H1 (cell line): ENCODE results near the gene C14orf93. TPM values are rescaled to one million over a fixed set of nuclear protein-coding genes. Genes with fewer than 3 reads are reported as not detected.

Source experiments
- CTCF ChIA-PET: fragments of 300-600 bp; sonication (Branson Sonifier 250); formaldehyde crosslinking; loops from one replicate; lab custom pipeline; 2021; ENCODE audit not compliant: partially characterized antibody; lab: Charles Lee
- POLR2A ChIA-PET: fragments of 300-600 bp; sonication (Branson Sonifier 250); formaldehyde crosslinking; loops from one replicate; lab custom pipeline; 2021; ENCODE audit warnings: inconsistent platforms; ENCODE audit not compliant: partially characterized antibody; lab: Charles Lee
- DNase-seq, 2 experiments: peaks; one replicate each; pipeline versions ENCODE4 v3.0.0 to v3.0.0-alpha.2; 2010 to 2022; ENCODE audit warnings: low spot score in 2 of 2, low read depth in 1 of 2, mixed read lengths in 1 of 2
- FAIRE-seq: peaks from 2 replicates; lab custom pipeline; 2011; peaks lifted over from hg19 to GRCh38; lab: Jason Lieb, UNC
- H2AFZ ChIP-seq: 2 replicates; pipeline ENCODE4 v1.8.1; 2012; ENCODE audit warnings: low read length, inconsistent platforms
- H2AK5ac ChIP-seq: 2 replicates; pipeline ENCODE4 v1.6.1; 2013; ENCODE audit warnings: low read depth, low read length
- H2BK120ac ChIP-seq: replicated peaks from 2 replicates; pipeline ENCODE3; 2013; ENCODE audit warnings: low read depth, low read length, inconsistent platforms
- H2BK12ac ChIP-seq: 2 replicates; pipeline ENCODE4 v1.6.1; 2013; ENCODE audit warnings: low read depth, low read length
- H2BK15ac ChIP-seq: 2 replicates; pipeline ENCODE4 v1.6.1; 2013; ENCODE audit warnings: low read length
- H2BK20ac ChIP-seq: 2 replicates; pipeline ENCODE4 v1.6.1; 2013; ENCODE audit warnings: low read length
- H2BK5ac ChIP-seq: 2 replicates; pipeline ENCODE4 v1.6.1; 2013; ENCODE audit warnings: low read depth, low read length
- H3K14ac ChIP-seq: 2 replicates; pipeline ENCODE4 v1.6.1; 2013; ENCODE audit warnings: inconsistent platforms; ENCODE audit not compliant: insufficient read length
- H3K18ac ChIP-seq: 2 replicates; pipeline ENCODE4 v1.6.1; 2013; ENCODE audit warnings: low read length; ENCODE audit errors: extremely low read depth
- H3K23ac ChIP-seq: 2 replicates; pipeline ENCODE4 v1.6.1; 2013; ENCODE audit warnings: inconsistent platforms; ENCODE audit not compliant: insufficient read length
- H3K23me2 ChIP-seq: 2 replicates; pipeline ENCODE4 v1.6.1; 2013; ENCODE audit warnings: low read depth, low read length
- H3K27ac ChIP-seq: 2 replicates; pipeline ENCODE4 v1.6.1; 2011; ENCODE audit warnings: low read depth, low read length, inconsistent platforms
- H3K27me3 ChIP-seq, 4 experiments: replicated peaks in 1 of 4; 1 replicate in 1 of 4; 2 replicates in 3 of 4; pipeline versions ENCODE4 v1.6.1 to v1.8.1; 2011 to 2013; ENCODE audit warnings: low read length in 3 of 4, mild to moderate bottlenecking in 3 of 4, inconsistent platforms in 2 of 4, mixed read lengths in 2 of 4, moderate library complexity in 1 of 4; ENCODE audit not compliant: control insufficient read depth in 3 of 4, insufficient read depth in 3 of 4; ENCODE audit errors: extremely low read depth in 1 of 4
- H3K36me3 ChIP-seq, 4 experiments: 2 replicates each; pipeline versions ENCODE4 v1.6.1 to v1.8.1; 2011 to 2013; ENCODE audit warnings: mild to moderate bottlenecking in 4 of 4, low read length in 3 of 4, moderate library complexity in 2 of 4, control low read depth in 1 of 4, inconsistent platforms in 1 of 4; ENCODE audit not compliant: insufficient read depth in 4 of 4, control insufficient read depth in 2 of 4
- H3K4ac ChIP-seq: replicated peaks from 2 replicates; pipeline ENCODE3; 2013; ENCODE audit warnings: low read length, low read depth, mixed read lengths, inconsistent platforms; ENCODE audit not compliant: insufficient read length
- H3K4me1 ChIP-seq, 4 experiments: replicated peaks in 1 of 4; 1 replicate in 1 of 4; 2 replicates in 3 of 4; pipeline versions ENCODE4 v1.6.1 to v1.8.1; 2011 to 2013; ENCODE audit warnings: low read length in 3 of 4, inconsistent platforms in 2 of 4, mixed read lengths in 1 of 4; ENCODE audit not compliant: insufficient read depth in 4 of 4, control insufficient read depth in 3 of 4
- H3K4me2 ChIP-seq, 2 experiments: 2 replicates each; pipeline versions ENCODE4 v1.6.1 to v1.8.1; 2011 to 2013; ENCODE audit warnings: low read depth in 2 of 2, low read length in 2 of 2, control low read depth in 1 of 2, inconsistent platforms in 1 of 2, mild to moderate bottlenecking in 1 of 2; ENCODE audit not compliant: insufficient read depth in 1 of 2
- H3K4me3 ChIP-seq, 4 experiments: fragments of 200-600, 300-600 bp in 1 of 4; sonication (generic), shearing (Covaris generic), sonication (Bioruptor Twin) in 1 of 4; 2 replicates each; pipeline versions ENCODE4 v1.5.1 to v1.8.1; 2011 to 2016; ENCODE audit warnings: low read length in 4 of 4, low read depth in 3 of 4, control low read depth in 2 of 4, inconsistent platforms in 2 of 4, mild to moderate bottlenecking in 2 of 4, mixed read lengths in 1 of 4, moderate library complexity in 1 of 4; ENCODE audit not compliant: insufficient read depth in 2 of 4; ENCODE audit errors: extremely low read depth in 1 of 4
- H3K56ac ChIP-seq: replicated peaks from 2 replicates; pipeline ENCODE3; 2013; ENCODE audit warnings: low read depth, mild to moderate bottlenecking, mixed read lengths, low read length, inconsistent platforms; ENCODE audit not compliant: insufficient read length
- H3K79me1 ChIP-seq: 2 replicates; pipeline ENCODE4 v1.6.1; 2013; ENCODE audit warnings: low read depth, low read length, control low read depth
- H3K79me2 ChIP-seq, 2 experiments: 2 replicates each; pipeline versions ENCODE4 v1.6.1 to v1.8.1; 2012 to 2013; ENCODE audit warnings: low read length in 2 of 2, mild to moderate bottlenecking in 2 of 2, inconsistent platforms in 1 of 2; ENCODE audit not compliant: insufficient read depth in 2 of 2, control insufficient read depth in 1 of 2
- H3K9ac ChIP-seq, 4 experiments: replicated peaks in 1 of 4; 1 replicate in 1 of 4; 2 replicates in 3 of 4; pipeline versions ENCODE4 v1.6.1 to v1.8.1; 2011 to 2013; ENCODE audit warnings: low read depth in 3 of 4, low read length in 3 of 4, control low read depth in 2 of 4, mild to moderate bottlenecking in 2 of 4, moderate library complexity in 2 of 4, inconsistent platforms in 1 of 4; ENCODE audit errors: extremely low read depth in 1 of 4
- H3K9me3 ChIP-seq, 2 experiments: 2 replicates each; pipeline versions ENCODE4 v1.6.1 to v1.8.1; 2012 to 2013; ENCODE audit warnings: mild to moderate bottlenecking in 2 of 2, moderate library complexity in 2 of 2, control low read depth in 1 of 2, inconsistent platforms in 1 of 2, low read depth in 1 of 2, low read length in 1 of 2, mixed read lengths in 1 of 2; ENCODE audit not compliant: insufficient read depth in 2 of 2
- H4K20me1 ChIP-seq, 2 experiments: replicated peaks in 1 of 2; 2 replicates each; pipeline versions ENCODE3 to v1.8.1; 2011 to 2013; ENCODE audit warnings: inconsistent platforms in 2 of 2, low read length in 2 of 2, mild to moderate bottlenecking in 1 of 2; ENCODE audit not compliant: insufficient read depth in 2 of 2, control insufficient read depth in 1 of 2
- H4K5ac ChIP-seq: 2 replicates; pipeline ENCODE4 v1.6.1; 2013; ENCODE audit warnings: low read length, low read depth, mixed read lengths, inconsistent platforms; ENCODE audit not compliant: insufficient read length
- H4K8ac ChIP-seq: 2 replicates; pipeline ENCODE4 v1.8.0; 2013; ENCODE audit warnings: mild to moderate bottlenecking, moderate library complexity, low read length, inconsistent platforms; ENCODE audit not compliant: insufficient read depth; ENCODE audit errors: extremely low read depth
- H4K91ac ChIP-seq: replicated peaks from 2 replicates; pipeline ENCODE3; 2013; ENCODE audit warnings: low read length, mixed read lengths, inconsistent platforms; ENCODE audit not compliant: insufficient read length
- ATF3 ChIP-seq: IDR thresholded peaks from 2 replicates; pipeline ENCODE4 v1.6.1; 2011; ENCODE audit warnings: low read depth, mild to moderate bottlenecking, low read length; ENCODE audit not compliant: insufficient read depth
- POLR2AphosphoS5 ChIP-seq: IDR thresholded peaks from 2 replicates; pipeline ENCODE4 v1.6.1; 2011; ENCODE audit warnings: low read depth, low read length
- RAD21 ChIP-seq, 2 experiments: IDR thresholded peaks in 1 of 2; conservative IDR thresholded peaks in 1 of 2; 2 replicates each; pipeline ENCODE4 v1.6.1; 2011; ENCODE audit warnings: low read depth in 2 of 2, low read length in 2 of 2, improper control_type of control experiment in 1 of 2, inconsistent platforms in 1 of 2, mild to moderate bottlenecking in 1 of 2, moderate library complexity in 1 of 2
- WGBS, 2 experiments: shearing (Covaris generic) in 1 of 2; methylation state at CpG; one replicate each; pipeline versions ENCODE4 v1.1.6 to v1.1.7; 2013 to 2015; ENCODE audit warnings: low lambda C conversion rate in 2 of 2, mixed read lengths in 2 of 2, inconsistent platforms in 1 of 2, low coverage in 1 of 2, missing lambda C conversion rate in 1 of 2; ENCODE audit not compliant: insufficient replicate concordance in 2 of 2, insufficient coverage in 1 of 2, insufficient read length in 1 of 2; ENCODE audit errors: extremely low coverage in 1 of 2, missing lambda C conversion rate in 1 of 2; 5-methylcytosine and 5-hydroxymethylcytosine counted together
- polyA plus RNA-seq, 7 experiments: library from polyadenylated mRNA; depleted of rRNA in 3 of 7; stranded (reverse) in 5 of 7; unstranded in 2 of 7; fragments of >200 nt in 5 of 7; fragments of 200-250 nt in 2 of 7; gene quantifications; 1 replicate in 5 of 7; 2 replicates in 1 of 7; 4 replicates in 1 of 7; pipeline versions ENCODE4 v1.2.1 to v1.2.3, GENCODE V29; 2011 to 2013; ENCODE audit warnings: missing spikeins in 2 of 7, mixed read lengths in 2 of 7
- total RNA-seq: library from RNA; stranded (reverse); fragmentation: NEBNext Ultra II Directional; extraction: Animal tissue kit (Norgen Biotek cat#: 25700); gene quantifications from 2 replicates; pipeline ENCODE4 v1.2.1, GENCODE V29; 2021

Gene C14orf93
- total and polyA plus RNA-seq, 2 of the 8 experiments (the other 6 are each of a cell fraction or from before 2014, with no cell fraction given): 7.8 to 8.2 TPM

GRCh38 chr14:22987291-22987690 is 22.7 kb downstream of the C14orf93 start:
- 0 out of 4 replicates have a peak, but pooled peaks cover 0 to under 1% of the 10 kb centered on the region in 2 experiments for H3K79me2 ChIP-seq
- FAIRE-seq (no peak), DNase-seq (no peak)
- POLR2A ChIA-PET: interaction anchor here (1.3 to 13.2 kb wide), 7 partner anchors 9 to 75 kb away, joined by 3 to 133 read pairs (median 21); no protein-coding TSS in a partner anchor
- no peak overlapping the region for H3K14ac ChIP-seq
- WGBS, 2 experiments: 91% methylated on average over 8 of the region's 8 CpGs; no CpG with 5 or more reads in 1 of the 2 experiments
- no peak overlapping the region for H2BK120ac ChIP-seq
- no peak overlapping the region; the same call in 1 of the 2 replicates for H2BK15ac ChIP-seq
- no peak overlapping the region; a peak in 1 of 7 replicates for H3K9ac ChIP-seq
- H3K36me3 ChIP-seq: peaks cover 0 to 6% (median 0%) of the 10 kb centered on the region in 4 experiments; a peak in 1 of 8 replicates
- CTCF ChIA-PET: interaction anchor here (1.0 to 23.0 kb wide), 19 partner anchors 8 to 90 kb away, joined by 3 to 785 read pairs (median 20); partner anchors contain the start of genes CDH24, HAUS4, PRMT5 and PSMB11
- no peak overlapping the region for H2AK5ac ChIP-seq
- peaks cover 2 to 4% of the 10 kb centered on the region in 2 experiments; a peak in 1 of 4 replicates for H3K9me3 ChIP-seq
- H4K5ac ChIP-seq: no peak overlapping the region
- no peaks in the 10 kb centered on the region for H4K20me1 ChIP-seq
- H2AFZ ChIP-seq: no peak overlapping the region
- no peak overlapping the region for H3K18ac ChIP-seq
- no peak overlapping the region for H2BK12ac ChIP-seq
- H2BK20ac ChIP-seq: no peak overlapping the region
- no peak overlapping the region; the same call in 1 of the 2 replicates for H2BK5ac ChIP-seq
- H3K4me3 ChIP-seq: no peak overlapping the region
- H3K4ac ChIP-seq: no peak overlapping the region
- H3K27ac ChIP-seq: no peak overlapping the region
- H4K8ac ChIP-seq: peak overlapping the region; percentile 18; the same call in 1 of the 2 replicates
- no peaks in the 10 kb centered on the region for H3K79me1 ChIP-seq
- H3K27me3 ChIP-seq: no peaks in the 10 kb centered on the region
- H4K91ac ChIP-seq: no peak overlapping the region
- H3K23ac ChIP-seq: no peak overlapping the region
- H3K23me2 ChIP-seq: peaks cover 7% of the 10 kb centered on the region
- H3K56ac ChIP-seq: no peak overlapping the region
- H3K4me2 ChIP-seq: no peak overlapping the region
- H3K4me1 ChIP-seq: no peaks in the 10 kb centered on the region
- TF ChIP-seq POLR2AphosphoS5 (no peak), RAD21 (IDR thresholded peaks at IDR 0.05 in 1 of 2, conservative IDR thresholded peaks at IDR 0.05 in 1 of 2; ENCODE audit: low read depth in 2 of 2, low read length in 2 of 2) (peak in 1 of 2 experiments; percentile 31; a peak in 1 of 4 replicates), ATF3 (no peak)
